SKM-1 (cell line): ENCODE results near the gene ETV3.

Experiments
- DNase-seq: peaks from one replicate; lab custom pipeline; 2025; ENCODE audit not compliant: unreplicated experiment; lab: John Stamatoyannopoulos, UW

ETV3 gene

GRCh38 chr1:157140063-157140588 is 1.9 kb upstream of the ETV3 start:
- DNase-seq = no peak

- DNase-seq = no peak
These were observed 989 bp upstream of the ETV3 start for GRCh38 chr1:157139052-157139715.

GRCh38 chr1:157137408-157138219 is 581 bp downstream of the ETV3 start:
- DNase-seq = peak; percentile 60

GRCh38 chr1:157137046-157137407 is 1.2 kb downstream of the ETV3 start:
- no peak for DNase-seq

GRCh38 chr1:157136133-157136532 is 2.1 kb downstream of the ETV3 start:
- no peak for DNase-seq

GRCh38 chr1:157135646-157136045 is 2.5 kb downstream of the ETV3 start:
- DNase-seq = no peak

- DNase-seq = no peak
These were observed 3.1 kb downstream of the ETV3 start for GRCh38 chr1:157135070-157135469.

GRCh38 chr1:157134442-157134841 is 3.8 kb downstream of the ETV3 start:
- no peak for DNase-seq

GRCh38 chr1:157133426-157133825 is 4.8 kb downstream of the ETV3 start:
- no peak for DNase-seq

GRCh38 chr1:157132616-157133167 is 5.5 kb downstream of the ETV3 start:
- DNase-seq = no peak

- DNase-seq = no peak
These were observed 6.1 kb downstream of the ETV3 start for GRCh38 chr1:157132111-157132510.

GRCh38 chr1:157131281-157131680 is 6.9 kb downstream of the ETV3 start:
- no peak for DNase-seq

GRCh38 chr1:157124855-157125254 is 13.3 kb downstream of the ETV3 start:
- DNase-seq = no peak

- DNase-seq = no peak
These were observed 18.7 kb downstream of the ETV3 start for GRCh38 chr1:157119448-157119847.

GRCh38 chr1:157119008-157119407 is 19.2 kb downstream of the ETV3 start:
- DNase-seq = no peak

- peak; percentile 21 for DNase-seq
These were observed 20.6 kb downstream of the ETV3 start for GRCh38 chr1:157117527-157118057.

GRCh38 chr1:157116737-157117103 is 21.5 kb downstream of the ETV3 start:
- no peak for DNase-seq

- no peak for DNase-seq
These were observed 22.1 kb downstream of the ETV3 start for GRCh38 chr1:157115851-157116736.

GRCh38 chr1:157115429-157115838 is 22.8 kb downstream of the ETV3 start:
- no peak for DNase-seq

- DNase-seq = no peak
These were observed 23.7 kb downstream of the ETV3 start for GRCh38 chr1:157114183-157115121.
